HFF-Myc (cell line): ENCODE data around the gene APCDD1L.
"Not testable (repeated sequence)": the region's sequence is repeated elsewhere in the genome, so short reads cannot be mapped to it uniquely, and the experiment has no call there.

Experiments
- DNase-seq: peaks from one replicate; pipeline ENCODE4 v3.0.0-alpha.2; 2011; ENCODE audit warnings: low read depth; ENCODE audit errors: extremely low read depth
- H3K4me3 ChIP-seq: replicated peaks from 2 replicates; pipeline ENCODE4 v1.5.1; 2011; ENCODE audit warnings: low read depth, mild to moderate bottlenecking, control low read depth, low read length
- TF ChIP-seq, protein P1 (sequence below): IDR thresholded peaks from 2 replicates; pipeline ENCODE4 v1.5.1; 2012; ENCODE audit warnings: mild to moderate bottlenecking, low read depth, low read length, control low read depth; ENCODE audit errors: missing control alignments

Gene APCDD1L

DNA sequence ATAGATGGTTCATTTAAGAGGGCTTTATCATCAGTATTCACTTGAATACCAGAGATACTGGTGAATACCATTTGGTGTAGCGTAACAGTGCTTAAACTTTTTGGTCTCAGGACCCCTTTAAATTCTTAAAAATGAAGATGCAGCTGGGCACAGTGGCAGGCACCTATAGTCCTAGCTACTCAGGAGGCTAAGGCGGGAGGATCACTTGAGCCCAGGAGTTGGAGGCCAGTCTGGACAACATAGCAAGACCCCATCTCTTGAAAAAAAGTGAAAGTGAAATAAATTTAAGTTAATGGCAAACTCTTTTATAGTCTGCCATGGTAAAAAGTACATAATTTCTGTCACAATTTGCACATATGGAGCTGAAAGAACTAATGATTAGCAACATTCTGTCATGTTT is 86.8 kb downstream of the APCDD1L start:
- no peak overlapping the region for H3K4me3 ChIP-seq
- TF ChIP-seq, protein P1, sequence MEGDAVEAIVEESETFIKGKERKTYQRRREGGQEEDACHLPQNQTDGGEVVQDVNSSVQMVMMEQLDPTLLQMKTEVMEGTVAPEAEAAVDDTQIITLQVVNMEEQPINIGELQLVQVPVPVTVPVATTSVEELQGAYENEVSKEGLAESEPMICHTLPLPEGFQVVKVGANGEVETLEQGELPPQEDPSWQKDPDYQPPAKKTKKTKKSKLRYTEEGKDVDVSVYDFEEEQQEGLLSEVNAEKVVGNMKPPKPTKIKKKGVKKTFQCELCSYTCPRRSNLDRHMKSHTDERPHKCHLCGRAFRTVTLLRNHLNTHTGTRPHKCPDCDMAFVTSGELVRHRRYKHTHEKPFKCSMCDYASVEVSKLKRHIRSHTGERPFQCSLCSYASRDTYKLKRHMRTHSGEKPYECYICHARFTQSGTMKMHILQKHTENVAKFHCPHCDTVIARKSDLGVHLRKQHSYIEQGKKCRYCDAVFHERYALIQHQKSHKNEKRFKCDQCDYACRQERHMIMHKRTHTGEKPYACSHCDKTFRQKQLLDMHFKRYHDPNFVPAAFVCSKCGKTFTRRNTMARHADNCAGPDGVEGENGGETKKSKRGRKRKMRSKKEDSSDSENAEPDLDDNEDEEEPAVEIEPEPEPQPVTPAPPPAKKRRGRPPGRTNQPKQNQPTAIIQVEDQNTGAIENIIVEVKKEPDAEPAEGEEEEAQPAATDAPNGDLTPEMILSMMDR: no peak
- no peak for DNase-seq

DNA sequence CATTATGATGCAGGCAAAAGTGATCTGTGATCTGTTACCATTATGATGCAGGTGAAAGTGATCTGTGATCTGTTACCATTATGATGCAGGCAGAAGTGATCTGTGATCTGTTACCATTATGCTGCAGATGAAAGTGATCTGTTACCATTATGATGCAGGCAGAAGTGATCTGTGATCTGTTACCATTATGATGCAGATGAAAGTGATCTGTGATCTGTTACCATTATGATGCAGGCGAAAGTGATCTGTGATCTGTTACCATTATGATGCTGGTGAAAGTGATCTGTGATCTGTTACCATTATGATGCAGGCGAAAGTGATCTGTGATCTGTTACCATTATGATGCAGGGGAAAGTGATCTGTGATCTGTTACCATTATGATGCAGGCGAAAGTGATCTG is 87.6 kb downstream of the APCDD1L start:
- not testable (repeated sequence) for DNase-seq, H3K4me3 ChIP-seq

DNA sequence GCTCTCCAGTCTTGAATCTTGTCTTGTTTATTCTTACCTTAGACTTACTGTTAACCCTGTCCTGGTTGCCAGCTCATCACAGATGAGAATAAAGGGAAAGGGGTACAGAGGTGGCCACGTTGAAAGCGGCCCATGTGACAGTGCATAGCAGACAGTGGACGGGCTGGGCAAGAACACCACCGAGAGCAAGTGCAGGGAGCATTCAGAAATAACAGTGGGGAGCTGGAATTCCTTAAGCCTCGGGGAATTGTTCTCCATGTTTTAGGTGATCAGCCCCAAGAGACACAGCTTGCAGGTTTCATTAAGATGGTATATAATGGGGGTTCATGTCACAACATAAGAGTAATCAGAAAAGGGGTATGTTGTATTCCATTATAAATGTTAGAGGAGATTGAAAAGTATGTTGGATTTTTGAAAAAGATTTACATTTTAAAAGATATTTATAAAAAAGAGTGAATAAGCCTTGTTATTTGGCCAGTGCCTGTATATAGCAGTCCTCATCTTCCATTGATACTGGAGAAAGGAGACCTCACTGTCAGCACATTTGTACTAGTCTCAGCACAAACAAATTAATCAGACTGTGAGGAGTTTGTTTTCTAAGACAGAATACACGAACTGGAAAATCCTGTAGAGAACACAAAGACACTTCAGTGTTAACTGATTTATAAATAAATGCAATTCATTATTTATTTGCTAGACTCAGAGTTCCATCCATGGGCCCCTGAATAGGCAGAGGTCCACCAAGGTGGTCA is 90.8 kb downstream of the APCDD1L start:
- no peak overlapping the region for H3K4me3 ChIP-seq
- no peak for DNase-seq
- TF ChIP-seq, protein P1: no peak

DNA sequence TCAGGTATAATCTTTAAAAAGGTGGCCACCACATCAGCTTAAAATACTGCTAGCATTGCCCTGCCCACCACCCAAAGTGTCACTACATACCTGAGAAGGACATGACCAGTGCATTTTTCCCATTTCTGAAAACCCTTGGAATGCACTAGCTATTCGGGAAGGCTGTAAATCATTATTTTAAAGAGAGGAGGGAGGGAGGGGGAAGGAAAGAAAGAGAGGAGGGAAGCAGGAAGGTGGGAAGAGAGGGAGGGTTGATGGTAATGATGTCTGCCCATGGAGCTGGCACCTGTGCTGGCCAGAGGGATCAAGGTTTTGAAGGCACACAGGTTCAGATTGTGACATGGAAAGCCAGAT is 93.7 kb downstream of the APCDD1L start:
- TF ChIP-seq, protein P1: no peak
- H3K4me3 ChIP-seq: no peak overlapping the region
- DNase-seq: no peak

DNA sequence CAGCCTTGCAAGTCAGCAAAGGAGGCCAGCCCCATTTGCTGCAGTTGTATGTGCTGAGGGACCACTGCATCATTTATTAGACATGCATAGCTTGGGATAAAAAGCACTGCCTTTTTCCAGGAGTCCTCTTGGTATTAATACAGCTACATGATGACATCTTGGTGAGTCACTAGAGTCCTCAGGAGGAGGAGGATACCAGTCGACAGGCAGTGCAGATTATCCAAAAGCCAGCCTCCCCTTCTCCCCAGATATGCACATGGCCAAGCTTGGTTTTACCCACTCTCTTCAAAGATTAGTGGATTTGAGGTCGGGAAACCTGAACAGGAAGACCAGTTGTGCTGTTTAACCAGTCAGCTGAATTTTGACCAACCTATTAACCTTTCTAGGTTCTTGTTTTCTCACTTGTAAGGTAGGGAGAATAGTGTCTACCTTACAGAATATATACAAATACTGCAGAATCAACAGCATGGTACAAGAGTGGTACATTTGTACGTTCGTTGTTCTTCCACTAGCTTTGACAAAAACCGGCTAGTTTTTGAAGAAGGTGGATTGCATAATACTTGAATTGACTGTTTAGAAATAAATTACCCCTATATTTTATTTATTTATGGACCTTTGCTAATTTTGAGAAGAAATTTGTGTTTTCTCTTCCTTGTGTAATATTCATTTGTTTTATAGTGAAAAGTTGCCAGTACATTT is 94.3 kb downstream of the APCDD1L start:
- DNase-seq: peak; percentile 21
- H3K4me3 ChIP-seq: no peak overlapping the region
- TF ChIP-seq, protein P1: no peak

DNA sequence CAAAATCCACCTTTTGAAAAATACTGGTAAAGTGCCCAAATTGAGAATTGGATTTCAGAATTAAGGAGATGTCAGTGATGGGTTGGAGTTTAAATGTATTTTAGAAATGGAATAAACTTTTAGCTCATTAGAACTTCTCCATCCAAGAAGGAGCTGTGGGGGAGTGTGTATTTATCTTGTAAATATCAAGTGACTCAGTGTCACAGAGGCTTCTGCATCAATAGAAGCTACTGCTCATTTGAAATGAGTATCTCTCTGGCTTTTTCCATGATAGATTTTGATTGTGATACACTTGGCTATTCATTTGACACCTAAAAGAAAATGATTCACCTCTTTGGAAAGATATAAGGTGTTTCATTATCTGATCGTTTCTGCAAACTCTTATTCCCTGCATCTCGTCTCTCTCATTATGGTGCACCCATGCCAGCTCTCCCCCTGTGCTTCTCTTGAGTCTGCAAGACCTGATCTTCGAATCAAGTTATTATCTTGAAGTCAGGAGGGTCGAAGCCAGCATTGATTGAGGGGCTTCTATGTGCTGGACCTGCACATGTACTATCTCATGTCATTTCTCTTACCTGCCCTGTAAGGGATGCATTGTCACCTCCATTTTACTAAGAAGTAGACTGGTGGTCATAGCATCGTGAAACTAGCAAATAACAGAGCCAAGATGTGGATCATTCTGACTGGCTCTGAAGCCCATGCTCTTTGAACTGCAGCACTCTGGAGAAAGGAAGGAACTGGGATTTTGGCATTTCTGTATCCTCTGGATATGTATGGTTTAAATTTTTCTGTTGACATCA is 96.0 kb downstream of the APCDD1L start:
- no peak overlapping the region for H3K4me3 ChIP-seq
- TF ChIP-seq, protein P1: no peak

DNA sequence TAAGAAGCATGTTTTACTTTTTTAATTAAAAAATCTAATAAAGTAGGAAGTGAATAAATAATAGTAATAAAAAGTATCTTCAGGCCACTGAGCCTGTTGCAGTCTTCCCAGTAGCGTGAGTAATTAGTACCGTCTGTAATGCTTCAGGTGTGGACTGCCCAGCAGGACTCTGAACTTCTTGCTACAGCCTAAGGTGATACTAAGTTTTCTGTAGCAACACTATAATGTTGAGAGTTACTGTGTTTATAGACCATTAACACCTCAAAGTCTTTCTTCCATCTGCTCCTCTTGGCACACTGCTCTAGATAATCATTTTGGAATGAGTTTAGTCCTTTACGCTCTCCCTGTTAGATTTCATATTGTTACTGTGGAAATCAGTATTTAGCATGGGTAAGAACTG is 97.8 kb downstream of the APCDD1L start:
- no peak for DNase-seq
- TF ChIP-seq, protein P1: no peak
- H3K4me3 ChIP-seq: no peak overlapping the region

More for the DNA sequence above, 96.0 kb downstream of the APCDD1L start:
- no peak for DNase-seq
